ENCODE results near the gene TEP1. TPM values are rescaled to one million over a fixed set of nuclear protein-coding genes. Genes with fewer than 3 reads are reported as not detected.

Gene TEP1
- total and polyA plus RNA-seq, 2 of the 13 experiments (the other 11 are each of a cell fraction or from before 2014, with no cell fraction given), result 11.0 to 12.8 TPM

- TF ChIP-seq ATF6 (CRISPR knock-in tag; conservative IDR thresholded peaks at IDR 0.05) (no peak), TCF12 (IDR thresholded peaks at IDR 0.05) (no peak), TCF12 (CRISPR knock-in tag; IDR thresholded peaks at IDR 0.05) (no peak; the same call in 1 of the 2 replicates), KLF6 (CRISPR knock-in tag; IDR thresholded peaks at IDR 0.05) (peak; percentile 57; the same call in 1 of the 2 replicates), E2F2 (CRISPR knock-in tag; IDR thresholded peaks at IDR 0.05; ENCODE audit: borderline replicate concordance) (no peak), ZNF101 (CRISPR knock-in tag; IDR thresholded peaks at IDR 0.05; ENCODE audit: borderline replicate concordance, low read depth) (0 out of 2 replicates have a peak, but pooled peaks have one; percentile 72), U2AF2 (IDR thresholded peaks at IDR 0.05; ENCODE audit: low read depth, low read length) (no peak), ZNF503 (CRISPR knock-in tag; IDR thresholded peaks at IDR 0.05) (peak; percentile 80), ZFYVE20 (CRISPR knock-in tag; IDR thresholded peaks at IDR 0.05; ENCODE audit: borderline replicate concordance, low read depth) (no peak), RNF2 (conservative IDR thresholded peaks at IDR 0.05; ENCODE audit: low read depth) (no peak), ZNF264 (CRISPR knock-in tag; IDR thresholded peaks at IDR 0.05) (peak; percentile 89; the same call in 1 of the 2 replicates), ZNF510 (CRISPR knock-in tag; IDR thresholded peaks at IDR 0.05; ENCODE audit: low read depth) (peak; percentile 69; the same call in 1 of the 2 replicates), ZNF790 (CRISPR knock-in tag; IDR thresholded peaks at IDR 0.05; ENCODE audit: borderline replicate concordance) (peak; percentile 33; the same call in 1 of the 2 replicates), ARHGAP35 (CRISPR knock-in tag; IDR thresholded peaks at IDR 0.05; ENCODE audit: borderline replicate concordance) (0 out of 2 replicates have a peak, but pooled peaks have one; percentile 14), PHF20 (CRISPR knock-in tag; IDR thresholded peaks at IDR 0.05) (peak; percentile 81), ZKSCAN5 (CRISPR knock-in tag; IDR thresholded peaks at IDR 0.05) (peak; percentile 99), PATZ1 (CRISPR knock-in tag; IDR thresholded peaks at IDR 0.05) (peak; percentile 38), NCOA2 (CRISPR knock-in tag; IDR thresholded peaks at IDR 0.05) (0 out of 2 replicates have a peak, but pooled peaks have one; percentile 10)
- TF ChIP-seq, protein P1, sequence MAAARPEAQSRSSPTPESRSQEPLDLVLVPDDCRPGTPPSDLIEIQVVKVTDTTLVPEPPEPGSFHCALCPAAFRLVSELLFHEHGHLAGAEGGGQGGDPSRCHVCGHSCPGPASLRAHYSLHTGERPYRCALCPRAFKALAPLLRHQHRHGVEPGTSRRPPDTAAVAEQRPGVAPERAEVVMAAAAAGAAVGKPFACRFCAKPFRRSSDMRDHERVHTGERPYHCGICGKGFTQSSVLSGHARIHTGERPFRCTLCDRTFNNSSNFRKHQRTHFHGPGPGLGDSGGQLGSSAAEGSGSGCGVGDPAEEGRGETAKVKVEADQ (CRISPR knock-in tag; IDR thresholded peaks at IDR 0.05; ENCODE audit: borderline replicate concordance), result no peak
Measured at GRCh38 chr14:20412876-20413743, at the start of gene TEP1 (continued).
